CD14-positive monocyte (primary cell): ENCODE results near the gene NBEA. TPM values are rescaled to one million over a fixed set of nuclear protein-coding genes. Genes with fewer than 3 reads are reported as not detected.

Source experiments
- DNase-seq, 3 donors: peaks; one replicate each; pipeline ENCODE4 v3.0.0-alpha.2; 2011 to 2022
- H2AFZ ChIP-seq: 2 replicates; pipeline ENCODE4 v1.6.0; 2012; ENCODE audit warnings: mild to moderate bottlenecking, low read depth, low read length, inconsistent platforms; ENCODE audit not compliant: insufficient read depth, poor library complexity, severe bottlenecking
- H3K27ac ChIP-seq, 2 donors: 1 replicate in 1 of 2; 2 replicates in 1 of 2; pipeline ENCODE4 v1.5.1; 2012 to 2013; ENCODE audit warnings: low read length in 2 of 2, control low read depth in 1 of 2, inconsistent platforms in 1 of 2, low read depth in 1 of 2, mild to moderate bottlenecking in 1 of 2
- H3K27me3 ChIP-seq, 2 donors: one replicate each; pipeline versions ENCODE4 v1.6.0 to v1.6.1; 2011 to 2013; ENCODE audit warnings: low read length in 2 of 2; ENCODE audit not compliant: control insufficient read depth in 2 of 2, insufficient read depth in 2 of 2
- H3K36me3 ChIP-seq, 2 donors: replicated peaks in 1 of 2; 1 replicate in 1 of 2; 2 replicates in 1 of 2; pipeline versions ENCODE4 v1.5.1 to v1.6.1; 2012 to 2013; ENCODE audit warnings: low read length in 2 of 2, control low read depth in 1 of 2, inconsistent platforms in 1 of 2, mild to moderate bottlenecking in 1 of 2; ENCODE audit not compliant: insufficient read depth in 2 of 2, control insufficient read depth in 1 of 2
- H3K4me1 ChIP-seq, 2 donors: 1 replicate in 1 of 2; 2 replicates in 1 of 2; pipeline versions ENCODE4 v1.5.1 to v1.6.1; 2012 to 2013; ENCODE audit warnings: low read length in 2 of 2, control low read depth in 1 of 2, inconsistent platforms in 1 of 2, mild to moderate bottlenecking in 1 of 2, moderate library complexity in 1 of 2; ENCODE audit not compliant: insufficient read depth in 2 of 2, control insufficient read depth in 1 of 2
- H3K4me2 ChIP-seq: replicated peaks from 2 replicates; pipeline ENCODE3; 2012; ENCODE audit warnings: low read length, moderate library complexity, mild to moderate bottlenecking; ENCODE audit not compliant: poor library complexity, severe bottlenecking; ENCODE audit errors: extremely low read depth
- H3K4me3 ChIP-seq, 3 experiments: fragments of 200-600 bp in 1 of 3; sonication (generic) in 1 of 3; replicated peaks in 1 of 3; 1 replicate in 2 of 3; 2 replicates in 1 of 3; pipeline ENCODE4 v1.5.1; 2011 to 2013; ENCODE audit warnings: low read length in 3 of 3, mild to moderate bottlenecking in 3 of 3, control low read depth in 2 of 3, low read depth in 2 of 3, inconsistent platforms in 1 of 3, moderate library complexity in 1 of 3
- H3K79me2 ChIP-seq: 2 replicates; pipeline ENCODE4 v1.6.0; 2012; ENCODE audit warnings: mild to moderate bottlenecking, control low read depth, inconsistent platforms, low read length, moderate library complexity; ENCODE audit not compliant: insufficient read depth
- H3K9ac ChIP-seq: 2 replicates; pipeline ENCODE4 v1.6.0; 2017; ENCODE audit warnings: low read length, mild to moderate bottlenecking; ENCODE audit not compliant: insufficient read depth, poor library complexity, severe bottlenecking
- H3K9me3 ChIP-seq, 2 donors: replicated peaks in 1 of 2; 1 replicate in 1 of 2; 2 replicates in 1 of 2; pipeline versions ENCODE4 v1.5.1 to v1.6.1; 2012 to 2013; ENCODE audit warnings: low read length in 2 of 2, control low read depth in 1 of 2; ENCODE audit not compliant: control insufficient read depth in 1 of 2, insufficient read depth in 1 of 2
- H4K20me1 ChIP-seq: 2 replicates; pipeline ENCODE4 v1.6.0; 2012; ENCODE audit warnings: mild to moderate bottlenecking, low read length, control low read depth, moderate library complexity; ENCODE audit not compliant: insufficient read depth
- H3K27ac Mint-ChIP-seq, 7 donors: one replicate each; pipeline ENCODE4 v1.8.0; 2020; ENCODE audit warnings: mild to moderate bottlenecking in 7 of 7, mixed read lengths in 7 of 7, moderate library complexity in 6 of 7, inconsistent platforms in 2 of 7
- H3K27me3 Mint-ChIP-seq, 3 donors: one replicate each; pipeline ENCODE4 v1.8.0; 2021 to 2022; ENCODE audit warnings: low read depth in 3 of 3, mild to moderate bottlenecking in 3 of 3, mixed read lengths in 3 of 3, moderate library complexity in 3 of 3, inconsistent platforms in 1 of 3
- H3K36me3 Mint-ChIP-seq, 2 donors: one replicate each; pipeline ENCODE4 v1.8.0; 2020; ENCODE audit warnings: mixed read lengths in 2 of 2, inconsistent platforms in 1 of 2, mild to moderate bottlenecking in 1 of 2
- H3K4me1 Mint-ChIP-seq: one replicate; pipeline ENCODE4 v1.8.0; 2020; ENCODE audit warnings: mild to moderate bottlenecking, mixed read lengths
- H3K4me3 Mint-ChIP-seq, 2 donors: one replicate each; pipeline ENCODE4 v1.8.0; 2020; ENCODE audit warnings: mild to moderate bottlenecking in 2 of 2, mixed read lengths in 2 of 2, moderate library complexity in 1 of 2
- H3K9me3 Mint-ChIP-seq, 7 donors: one replicate each; pipeline ENCODE4 v1.8.0; 2020 to 2022; ENCODE audit warnings: mixed read lengths in 7 of 7, mild to moderate bottlenecking in 6 of 7, moderate library complexity in 6 of 7, inconsistent platforms in 2 of 7
- CTCF ChIP-seq: fragments of 200-600 bp; IDR thresholded peaks from one replicate; pipeline ENCODE4 v1.8.0; 2022; ENCODE audit warnings: antibody characterized with exemption, mild to moderate bottlenecking
- WGBS: methylation state at CpG from one replicate; pipeline ENCODE4 v1.1.5; 2013; ENCODE audit warnings: missing lambda C conversion rate; ENCODE audit not compliant: insufficient coverage; 5-methylcytosine and 5-hydroxymethylcytosine counted together
- intact Hi-C, 2 donors: fragments of 100-400 bp; cut with micrococcal nuclease; formaldehyde crosslinking; loops; one replicate each; pipeline versions ENCODE4 v1.15.0 to v1.15.1; 2023
- polyA plus RNA-seq, 3 donors: library from polyadenylated mRNA; depleted of rRNA in 1 of 3; unstranded in 2 of 3; stranded (reverse) in 1 of 3; fragments of 300-500 nt in 2 of 3; fragments of >200 nt in 1 of 3; fragmentation: Illumina TruSeq in 2 of 3; gene quantifications; 1 replicate in 2 of 3; 2 replicates in 1 of 3; pipeline ENCODE4 v1.2.3, GENCODE V29; 2012 to 2021

NBEA gene
- polyA plus RNA-seq, 3 donors, result 0.03 to 0.23 (median 0.08) TPM

DNA sequence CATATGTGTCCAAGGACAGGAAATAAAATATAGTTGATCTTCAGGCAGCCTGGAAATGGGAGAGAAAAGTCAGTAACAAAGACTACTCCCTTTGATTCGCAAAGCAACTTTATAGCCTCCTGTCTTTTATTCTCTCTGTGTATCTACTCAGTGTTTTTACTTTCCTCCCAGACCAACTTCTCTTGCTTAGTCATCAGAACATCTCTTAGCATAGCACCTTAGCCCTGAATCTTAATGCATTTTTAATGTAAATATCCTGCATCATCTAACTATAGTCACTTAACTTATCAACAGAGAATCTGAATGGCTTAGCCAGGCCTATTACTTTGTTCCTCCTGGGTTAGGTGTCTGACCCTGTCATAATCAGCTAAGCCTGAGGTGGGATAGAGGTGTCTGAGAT, 296.2 kb downstream of the NBEA start:
- Histone ChIP-seq H3K27ac (no peak overlapping the region), H3K9ac (no peak overlapping the region), H3K9me3 (no peaks in the 10 kb centered on the region), H3K4me3 (no peak overlapping the region), H4K20me1 (no peaks in the 10 kb centered on the region), H3K36me3 (no peaks in the 10 kb centered on the region), H3K27me3 (no peaks in the 10 kb centered on the region), H3K4me2 (no peak overlapping the region), H2AFZ (no peak overlapping the region), H3K79me2 (no peaks in the 10 kb centered on the region), H3K4me1 (no peaks in the 10 kb centered on the region)
- H3K9me3 Mint-ChIP-seq, result peaks cover 0 to 3% (median 0%) of the 10 kb centered on the region in 7 donors
- H3K36me3 Mint-ChIP-seq, result no peaks in the 10 kb centered on the region
- peaks cover 0 to 1% (median 0%) of the 10 kb centered on the region in 3 donors for H3K27me3 Mint-ChIP-seq
- H3K4me3 Mint-ChIP-seq, result no peak overlapping the region
- 100% methylated on average over 1 of the region's 1 CpG for WGBS
- DNase-seq, result no peak
- no peak for TF ChIP-seq CTCF
- H3K27ac Mint-ChIP-seq, result no peak overlapping the region
- no peaks in the 10 kb centered on the region for H3K4me1 Mint-ChIP-seq
- intact Hi-C loops, result no loop called here

- peaks cover 23 to 35% of the 10 kb centered on the region in 2 donors for H3K9me3 ChIP-seq
- intact Hi-C loops, result no loop called here
- H3K4me1 Mint-ChIP-seq, result no peaks in the 10 kb centered on the region
- WGBS, result 74% methylated on average over 2 of the region's 4 CpGs
- no peak overlapping the region for H3K9ac ChIP-seq
- no peaks in the 10 kb centered on the region for H3K36me3 Mint-ChIP-seq
- H4K20me1 ChIP-seq, result no peaks in the 10 kb centered on the region
- DNase-seq, result no peak
- H3K79me2 ChIP-seq, result no peaks in the 10 kb centered on the region
- H3K9me3 Mint-ChIP-seq, result peaks cover 11 to 32% (median 18%) of the 10 kb centered on the region in 7 donors
- H3K36me3 ChIP-seq, result no peaks in the 10 kb centered on the region
- no peak for TF ChIP-seq CTCF
- no peak overlapping the region for H3K4me3 Mint-ChIP-seq
- no peaks in the 10 kb centered on the region for H3K27me3 Mint-ChIP-seq
- no peaks in the 10 kb centered on the region for H3K27me3 ChIP-seq
- no peak overlapping the region for H2AFZ ChIP-seq
- H3K4me1 ChIP-seq, result no peaks in the 10 kb centered on the region
- no peak overlapping the region for H3K4me2 ChIP-seq
- no peak overlapping the region for H3K27ac ChIP-seq
- H3K27ac Mint-ChIP-seq, result no peak overlapping the region
- H3K4me3 ChIP-seq, result no peak overlapping the region
Measured at GRCh38 chr13:35252536-35253205, 310.6 kb downstream of the NBEA start.
